Measurements from ENCODE around the gene NARS2.
"Not testable (repeated sequence)": the region's sequence is repeated elsewhere in the genome, so short reads cannot be mapped to it uniquely, and the experiment has no call there.

The NARS2 gene

GRCh38 chr11:78607696-78608095 lies 33.0 kb upstream of the NARS2 start:
- no peak for DNase-seq (ENCODE audit: low read depth in 2 of 2)
- H3K4me3 ChIP-seq (replicated peaks in 1 of 2; ENCODE audit: low read depth in 2 of 2, low read length in 2 of 2): no peak overlapping the region
- no peak for TF ChIP-seq CTCF (IDR thresholded peaks at IDR 0.05; ENCODE audit: low read depth, low read length)

DNA sequence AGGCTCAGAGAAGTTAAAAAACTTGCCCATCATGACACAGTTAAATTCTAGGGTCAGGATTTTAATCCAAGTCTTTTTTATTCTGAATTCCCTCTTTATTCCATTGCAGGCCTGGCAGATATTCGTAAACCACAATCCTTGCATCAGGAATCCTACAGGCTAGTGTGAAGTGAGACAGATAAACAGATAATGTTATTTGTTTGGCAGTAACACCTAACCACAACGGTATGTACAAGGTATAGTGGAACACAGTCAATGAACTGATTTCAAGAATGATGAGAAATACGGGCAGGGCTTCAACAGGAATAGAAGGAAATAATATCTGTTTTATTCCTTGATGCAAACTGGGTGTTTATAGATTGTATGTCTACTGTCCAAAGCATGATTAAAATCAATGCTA lies 32.0 kb upstream of the NARS2 start:
- TF ChIP-seq CTCF (IDR thresholded peaks at IDR 0.05; ENCODE audit: low read depth, low read length): no peak
- DNase-seq (ENCODE audit: low read depth in 2 of 2): no peak
- no peak overlapping the region for H3K4me3 ChIP-seq (replicated peaks in 1 of 2; ENCODE audit: low read depth in 2 of 2, low read length in 2 of 2)

GRCh38 chr11:78605296-78605695 lies 30.6 kb upstream of the NARS2 start:
- DNase-seq (ENCODE audit: low read depth in 2 of 2): peak; percentile 2 to 39
- no peak for TF ChIP-seq CTCF (IDR thresholded peaks at IDR 0.05; ENCODE audit: low read depth, low read length)
- no peak overlapping the region for H3K4me3 ChIP-seq (replicated peaks in 1 of 2; ENCODE audit: low read depth in 2 of 2, low read length in 2 of 2)

DNA sequence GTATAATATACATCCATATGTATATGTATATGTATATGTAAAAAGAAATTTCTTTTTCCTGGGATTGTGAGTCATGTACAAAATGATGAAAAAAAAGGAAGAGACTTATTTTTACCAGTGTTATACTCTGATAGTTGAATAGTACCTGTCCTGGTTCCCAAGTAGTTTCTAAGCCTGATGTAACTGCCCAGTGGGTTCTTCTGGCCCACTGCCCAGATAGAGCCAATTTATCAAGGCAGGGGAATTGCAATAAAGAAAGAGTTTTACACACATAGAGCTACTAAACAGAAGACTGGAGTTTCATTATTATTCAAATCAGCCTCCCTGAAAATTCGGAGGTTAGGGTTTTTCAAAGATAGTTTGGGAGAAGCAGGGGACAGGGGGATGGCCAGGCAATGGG lies 29.1 kb upstream of the NARS2 start:
- TF ChIP-seq CTCF (IDR thresholded peaks at IDR 0.05; ENCODE audit: low read depth, low read length): no peak
- no peak overlapping the region for H3K4me3 ChIP-seq (replicated peaks in 1 of 2; ENCODE audit: low read depth in 2 of 2, low read length in 2 of 2)
- no peak for DNase-seq (ENCODE audit: low read depth in 2 of 2)

GRCh38 chr11:78602771-78603170 lies 28.1 kb upstream of the NARS2 start:
- not testable (repeated sequence) for DNase-seq (ENCODE audit: low read depth in 2 of 2); H3K4me3 ChIP-seq (replicated peaks in 1 of 2; ENCODE audit: low read depth in 2 of 2, low read length in 2 of 2)

DNA sequence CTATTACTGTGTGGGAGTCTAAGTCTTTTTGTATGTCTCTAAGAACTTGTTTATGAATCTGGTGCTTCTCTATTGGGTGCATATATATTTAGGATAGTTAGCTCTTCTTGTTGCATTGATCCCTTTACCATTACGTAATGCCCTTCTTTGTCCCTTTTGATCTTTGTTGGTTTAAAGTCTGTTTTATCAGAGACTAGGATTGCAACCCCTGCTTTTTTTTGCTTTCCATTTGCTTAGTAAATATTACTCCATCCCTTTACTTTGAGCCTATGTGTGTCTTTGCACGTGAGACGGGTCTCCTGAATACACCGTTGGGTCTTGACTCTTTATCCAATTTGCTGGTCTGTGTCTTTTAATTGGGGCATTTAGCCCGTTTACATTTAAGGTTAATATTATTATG lies 26.4 kb upstream of the NARS2 start:
- not testable (repeated sequence) for DNase-seq (ENCODE audit: low read depth in 2 of 2); H3K4me3 ChIP-seq (replicated peaks in 1 of 2; ENCODE audit: low read depth in 2 of 2, low read length in 2 of 2)

DNA sequence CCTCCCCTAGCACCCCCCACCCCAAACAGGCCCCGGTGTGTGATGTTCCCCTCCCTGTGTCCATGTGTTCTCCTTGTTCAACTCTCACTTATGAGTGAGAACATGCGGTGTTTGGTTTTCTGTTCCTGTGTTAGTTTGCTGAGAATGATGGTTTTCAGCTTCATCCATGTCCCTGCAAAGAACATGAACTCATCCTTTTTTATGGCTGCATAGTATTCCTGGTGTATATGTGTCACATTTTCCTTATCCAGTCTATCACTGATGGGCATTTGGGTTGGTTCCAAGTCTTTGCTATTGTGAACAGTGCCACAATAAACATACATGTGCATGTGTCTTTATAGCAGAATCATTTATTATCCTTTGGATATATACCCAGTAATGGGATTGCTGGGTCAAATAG lies 22.9 kb upstream of the NARS2 start:
- not testable (repeated sequence) for H3K4me3 ChIP-seq (replicated peaks in 1 of 2; ENCODE audit: low read depth in 2 of 2, low read length in 2 of 2); DNase-seq (ENCODE audit: low read depth in 2 of 2)

DNA sequence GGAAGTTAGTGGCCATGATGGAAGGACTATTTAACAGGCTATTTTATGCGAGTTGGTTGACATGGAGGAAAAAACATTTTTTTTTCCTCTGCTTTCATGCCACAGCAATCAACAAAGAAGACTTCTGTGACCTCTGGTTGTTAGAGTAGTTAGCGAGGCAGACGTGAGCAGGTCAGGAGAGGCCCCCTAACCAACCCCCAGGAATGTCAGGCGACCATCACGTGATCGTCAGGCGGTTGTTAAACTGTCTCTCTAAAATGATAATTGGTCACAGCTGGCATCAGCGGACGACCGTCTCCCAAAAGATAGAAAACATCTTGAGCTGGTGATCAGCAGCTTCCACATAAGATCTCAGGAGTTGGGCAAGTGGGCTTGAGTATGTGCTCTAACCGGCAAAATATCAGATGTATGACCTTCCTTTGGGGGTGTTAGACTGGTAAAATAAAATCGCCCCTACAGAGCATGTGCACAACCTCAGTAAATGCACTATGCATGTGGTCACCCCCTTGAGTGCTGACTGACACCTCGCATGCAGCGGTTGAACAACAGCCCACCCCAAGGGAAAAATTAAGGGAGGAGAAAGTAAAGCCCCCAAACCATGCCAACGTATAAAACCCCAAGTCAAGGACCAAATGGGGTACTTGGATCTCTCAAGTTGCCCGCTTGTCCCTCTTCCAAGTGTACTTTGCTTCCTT lies 20.9 kb upstream of the NARS2 start:
- no peak for TF ChIP-seq CTCF (IDR thresholded peaks at IDR 0.05; ENCODE audit: low read depth, low read length)

More for the DNA sequence above, 20.9 kb upstream of the NARS2 start:
- DNase-seq (ENCODE audit: low read depth in 2 of 2): no peak
- H3K4me3 ChIP-seq (replicated peaks in 1 of 2; ENCODE audit: low read depth in 2 of 2, low read length in 2 of 2): no peak overlapping the region

Measured in cardiac fibroblast (primary cell).